A204.1 (cell line): ENCODE results near the gene AGR3.

Source experiments
- FAIRE-seq: peaks from 2 replicates; lab custom pipeline; 2012; peaks lifted over from hg19 to GRCh38; lab: Jason Lieb, UNC

AGR3 gene

GRCh38 chr7:16826060-16826459 lies 55.7 kb downstream of the AGR3 start:
- FAIRE-seq: no peak

GRCh38 chr7:16822029-16822428 lies 59.8 kb downstream of the AGR3 start:
- FAIRE-seq: no peak

GRCh38 chr7:16818732-16819131 lies 63.1 kb downstream of the AGR3 start:
- no peak for FAIRE-seq

DNA sequence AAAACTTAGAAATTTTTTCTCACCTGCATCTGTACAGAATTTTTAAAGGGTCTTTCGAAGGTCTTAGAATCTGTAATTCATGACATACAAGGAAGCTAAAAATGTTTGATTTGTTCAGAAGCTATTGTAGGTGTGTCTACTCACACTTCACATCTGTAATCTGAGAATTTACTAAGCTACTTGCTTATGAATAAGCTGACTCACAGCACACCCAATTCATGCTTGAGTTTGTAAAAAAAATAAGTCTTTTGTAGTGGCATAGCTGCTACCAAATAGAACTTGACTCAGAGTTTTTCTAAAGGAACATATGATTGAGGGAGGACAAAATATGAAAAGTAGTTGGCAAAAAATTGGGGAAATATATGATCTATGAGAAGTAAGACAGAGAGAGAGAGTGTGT lies 64.2 kb downstream of the AGR3 start:
- no peak for FAIRE-seq

DNA sequence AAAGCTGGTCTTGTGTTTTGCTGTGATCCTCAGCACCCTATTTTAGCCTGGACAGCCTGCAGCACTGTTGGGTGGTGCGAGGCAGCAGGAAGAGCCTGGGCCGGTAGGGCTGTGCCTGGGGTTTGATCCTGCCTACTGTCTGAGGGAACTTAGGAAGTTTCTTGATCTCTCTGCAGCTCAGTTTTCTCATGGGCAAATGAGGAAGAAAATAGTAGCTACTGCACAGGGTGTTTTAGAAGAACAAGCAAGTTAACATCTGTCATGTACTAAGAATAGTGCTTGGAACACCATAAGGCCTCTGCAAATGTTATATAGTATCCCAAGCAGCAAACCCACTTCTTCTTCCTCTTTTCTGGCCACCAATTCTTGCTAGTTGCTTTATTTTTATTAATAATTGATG lies 65.0 kb downstream of the AGR3 start:
- FAIRE-seq: no peak

- FAIRE-seq: no peak
These were observed 66.8 kb downstream of the AGR3 start for GRCh38 chr7:16815001-16815400.

- no peak for FAIRE-seq
These were observed 68.6 kb downstream of the AGR3 start for GRCh38 chr7:16813232-16813616.

GRCh38 chr7:16812542-16813231 lies 69.1 kb downstream of the AGR3 start:
- FAIRE-seq: no peak

DNA sequence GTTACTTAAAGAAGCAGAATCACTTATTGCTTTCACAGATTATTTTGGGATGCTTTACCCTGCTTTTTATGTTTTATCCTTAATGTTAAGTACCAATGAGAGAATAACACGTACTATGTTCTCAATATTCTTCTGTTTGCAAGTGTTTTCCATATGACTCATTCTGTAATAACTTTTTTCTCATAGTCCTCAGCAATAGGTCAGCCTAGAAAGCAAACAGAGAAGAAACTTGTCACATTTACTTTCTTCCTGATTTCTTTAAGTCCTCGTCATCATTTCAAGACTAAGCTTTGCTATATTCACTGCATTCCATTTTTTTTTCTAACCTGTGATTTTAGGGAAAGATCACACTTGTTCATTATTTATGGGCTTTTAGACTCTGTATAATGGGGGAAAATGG lies 70.2 kb downstream of the AGR3 start:
- FAIRE-seq: no peak

- no peak for FAIRE-seq
These were observed 71.2 kb downstream of the AGR3 start for GRCh38 chr7:16810573-16810972.

DNA sequence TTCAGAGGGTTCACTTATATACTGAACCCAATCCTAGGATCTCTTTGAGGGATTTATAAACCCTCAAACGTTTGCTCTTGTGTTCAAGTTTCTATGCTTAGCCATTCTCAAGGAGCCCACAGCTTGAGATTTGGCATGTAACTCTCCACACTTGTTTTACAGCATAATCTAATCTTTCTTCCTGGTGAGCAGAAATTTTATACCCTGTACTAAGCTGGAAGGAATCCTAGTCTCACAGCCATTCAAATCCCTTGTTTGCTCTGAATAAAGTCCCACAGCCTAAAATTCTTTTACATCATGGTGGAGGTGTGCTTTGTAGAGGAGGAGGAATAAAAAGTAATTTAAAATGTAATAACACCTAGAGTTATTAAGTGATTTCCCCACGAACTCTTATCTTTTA lies 71.7 kb downstream of the AGR3 start:
- no peak for FAIRE-seq
